HCT116 (cell line): Measurements from ENCODE around the gene SPRYD7. TPM values are rescaled to one million over a fixed set of nuclear protein-coding genes. Genes with fewer than 3 reads are reported as not detected.

Experiments used
- ATAC-seq: fragments of 200-7000 bp; cut with Tn5 transposase; 2 replicates; pipeline ENCODE4 v1.9.1; 2020; ENCODE audit warnings: mild to moderate bottlenecking, moderate library complexity
- BruUV-seq: library from RNA; stranded (reverse); fragments of 400-500 nt; replicated peaks from 2 replicates; lab custom pipeline; 2021; lab: Mats Ljungman, UMichigan
- CTCF ChIA-PET: fragments of 300-600 bp; sonication (Branson Sonifier 250); formaldehyde crosslinking; loops from one replicate; lab custom pipeline; 2021; ENCODE audit warnings: antibody characterized with exemption; lab: Charles Lee
- POLR2A ChIA-PET: fragments of 300-600, 350-600 bp; sonication (Branson Sonifier 250); formaldehyde crosslinking; loops from one replicate; lab custom pipeline; 2021; ENCODE audit warnings: antibody characterized with exemption; lab: Charles Lee
- RAD21 ChIA-PET, 2 experiments: fragments of 300-600 bp; sonication (Branson Sonifier 250); formaldehyde crosslinking; loops; one replicate each; lab custom pipeline; 2023; ENCODE audit warnings: low total read pairs in 2 of 2; ENCODE audit not compliant: uncharacterized antibody in 2 of 2, unreplicated experiment in 2 of 2, low non-redundant PET in 1 of 2; lab: Charles Lee
- DNase-seq: peaks from one replicate; pipeline ENCODE4 v3.0.0-alpha.2; 2010; ENCODE audit warnings: low read depth, low spot score
- H2AFZ ChIP-seq: fragments of 200-600 bp; shearing (Covaris generic), sonication (generic); 2 replicates; pipeline ENCODE4 v1.6.1; 2017; ENCODE audit warnings: low read depth, mixed run types, mixed read lengths, antibody characterized with exemption, low read length; ENCODE audit not compliant: poor library complexity, severe bottlenecking
- H3K27ac ChIP-seq: 2 replicates; pipeline ENCODE4 v1.5.1; 2012; ENCODE audit warnings: low read depth, low read length
- H3K27me3 ChIP-seq: fragments of 200-600 bp; sonication (generic); 2 replicates; pipeline ENCODE4 v1.6.1; 2016; ENCODE audit warnings: mixed run types, low read length, mixed read lengths; ENCODE audit not compliant: insufficient read depth
- H3K36me3 ChIP-seq, 2 experiments: fragments of 200-500 bp in 1 of 2; fragments of 200-600 bp in 1 of 2; sonication (Bioruptor generic) in 1 of 2; sonication (generic) in 1 of 2; 2 replicates each; pipeline versions ENCODE4 v1.5.1 to v1.6.1; 2014 to 2016; ENCODE audit warnings: low read length in 2 of 2, inconsistent platforms in 1 of 2, mixed read lengths in 1 of 2, mixed run types in 1 of 2; ENCODE audit not compliant: insufficient read depth in 2 of 2, control insufficient read depth in 1 of 2
- H3K4me1 ChIP-seq, 2 experiments: fragments of 200-600 bp in 1 of 2; sonication (generic) in 1 of 2; 2 replicates each; pipeline versions ENCODE4 v1.5.1 to v1.6.1; 2012 to 2017; ENCODE audit warnings: low read length in 2 of 2, inconsistent platforms in 1 of 2, mild to moderate bottlenecking in 1 of 2, mixed read lengths in 1 of 2, mixed run types in 1 of 2, moderate library complexity in 1 of 2; ENCODE audit not compliant: insufficient read depth in 2 of 2, control insufficient read depth in 1 of 2
- H3K4me2 ChIP-seq: fragments of 200-600 bp; sonication (generic); 2 replicates; pipeline ENCODE4 v1.6.1; 2017; ENCODE audit warnings: mixed run types, low read length, mixed read lengths
- H3K4me3 ChIP-seq, 2 experiments: fragments of 200-600 bp in 1 of 2; sonication (generic) in 1 of 2; replicated peaks in 1 of 2; 2 replicates each; pipeline ENCODE4 v1.5.1; 2011 to 2016; ENCODE audit warnings: low read length in 2 of 2, control low read depth in 1 of 2, low read depth in 1 of 2, mild to moderate bottlenecking in 1 of 2, mixed read lengths in 1 of 2, mixed run types in 1 of 2
- H3K79me2 ChIP-seq: fragments of 200-600 bp; sonication (generic); 2 replicates; pipeline ENCODE4 v1.6.1; 2017; ENCODE audit warnings: mild to moderate bottlenecking, mixed run types, low read length, moderate library complexity, mixed read lengths; ENCODE audit not compliant: insufficient read depth
- H3K9ac ChIP-seq: fragments of 200-600 bp; sonication (generic); 2 replicates; pipeline ENCODE4 v1.6.1; 2016; ENCODE audit warnings: low read length, mixed read lengths
- H3K9me2 ChIP-seq: fragments of 200-600 bp; sonication (generic), shearing (Covaris generic); 2 replicates; pipeline ENCODE4 v1.6.1; 2017; ENCODE audit warnings: mixed run types, mild to moderate bottlenecking, moderate library complexity; ENCODE audit not compliant: insufficient read depth
- H3K9me3 ChIP-seq, 2 experiments: fragments of 200-500 bp in 1 of 2; fragments of 200-600 bp in 1 of 2; sonication (Bioruptor generic) in 1 of 2; sonication (generic) in 1 of 2; 2 replicates each; pipeline ENCODE4 v1.6.1; 2014 to 2017; ENCODE audit warnings: low read length in 2 of 2, mixed read lengths in 2 of 2, inconsistent platforms in 1 of 2, low read depth in 1 of 2, mild to moderate bottlenecking in 1 of 2, mixed run types in 1 of 2, moderate library complexity in 1 of 2; ENCODE audit not compliant: control insufficient read depth in 1 of 2, insufficient read depth in 1 of 2
- H4K20me1 ChIP-seq: fragments of 200-600 bp; sonication (generic), shearing (Covaris generic); 2 replicates; pipeline ENCODE4 v1.6.1; 2017; ENCODE audit warnings: mixed run types, mild to moderate bottlenecking, moderate library complexity; ENCODE audit not compliant: insufficient read depth
- ATF3 ChIP-seq: IDR thresholded peaks from 2 replicates; pipeline ENCODE4 v1.6.1; 2012
- CBX3 ChIP-seq: IDR thresholded peaks from 2 replicates; pipeline ENCODE4 v1.6.1; 2012; ENCODE audit warnings: low read depth
- CEBPB ChIP-seq: IDR thresholded peaks from 2 replicates; pipeline ENCODE4 v1.6.1; 2012; ENCODE audit warnings: low read depth
- CTCF ChIP-seq, 3 experiments: fragments of 200-600 bp in 1 of 3; sonication (generic) in 1 of 3; IDR thresholded peaks in 2 of 3; conservative IDR thresholded peaks in 1 of 3; 2 replicates each; pipeline ENCODE4 v1.5.1; 2012 to 2017; ENCODE audit warnings: low read depth in 2 of 3, low read length in 2 of 3, antibody characterized with exemption in 1 of 3, borderline replicate concordance in 1 of 3, control low read depth in 1 of 3, mild to moderate bottlenecking in 1 of 3, mixed read lengths in 1 of 3, mixed run types in 1 of 3, moderate library complexity in 1 of 3; ENCODE audit not compliant: insufficient read depth in 1 of 3
- EGR1 ChIP-seq: IDR thresholded peaks from 2 replicates; pipeline ENCODE4 v1.6.1; 2012; ENCODE audit warnings: low read depth
- EZH2phosphoT487 ChIP-seq: fragments of 200-600 bp; IDR thresholded peaks from 2 replicates; pipeline ENCODE4 v1.6.1; 2018; ENCODE audit warnings: antibody characterized with exemption, borderline replicate concordance
- JUND ChIP-seq: IDR thresholded peaks from 2 replicates; pipeline ENCODE4 v1.6.1; 2012
- MAX ChIP-seq: IDR thresholded peaks from 2 replicates; pipeline ENCODE4 v1.6.1; 2012
- POLR2A ChIP-seq: IDR thresholded peaks from 2 replicates; pipeline ENCODE4 v1.7.0; 2011; ENCODE audit warnings: borderline replicate concordance; ENCODE audit not compliant: insufficient read depth, insufficient read length; ENCODE audit errors: extremely low read depth
- POLR2AphosphoS5 ChIP-seq: IDR thresholded peaks from 2 replicates; pipeline ENCODE4 v1.6.1; 2011; ENCODE audit warnings: mild to moderate bottlenecking, low read depth, low read length, moderate library complexity
- RAD21 ChIP-seq: IDR thresholded peaks from 2 replicates; pipeline ENCODE4 v1.6.1; 2012; ENCODE audit warnings: low read depth, mild to moderate bottlenecking
- SIN3A ChIP-seq: IDR thresholded peaks from 2 replicates; pipeline ENCODE4 v1.6.1; 2012; ENCODE audit warnings: low read depth
- SP1 ChIP-seq: IDR thresholded peaks from 2 replicates; pipeline ENCODE4 v1.6.1; 2012; ENCODE audit warnings: low read depth
- YY1 ChIP-seq: IDR thresholded peaks from 2 replicates; pipeline ENCODE4 v1.6.1; 2011; ENCODE audit warnings: low read length, low read depth, moderate library complexity, mild to moderate bottlenecking; ENCODE audit not compliant: insufficient replicate concordance; ENCODE audit errors: extremely low read depth
- ZBTB33 ChIP-seq: IDR thresholded peaks from 2 replicates; pipeline ENCODE4 v1.6.1; 2011; ENCODE audit warnings: mild to moderate bottlenecking, low read length, moderate library complexity; ENCODE audit not compliant: insufficient replicate concordance; ENCODE audit errors: extremely low read depth
- ZNF274 ChIP-seq: fragments of 200-500 bp; sonication (Bioruptor generic); IDR thresholded peaks from 2 replicates; pipeline ENCODE4 v1.6.1; 2014; ENCODE audit warnings: mild to moderate bottlenecking, low read depth, low read length, inconsistent platforms
- intact Hi-C: fragments of 100-400 bp; cut with micrococcal nuclease; formaldehyde crosslinking; loops from 2 replicates; pipeline ENCODE4 v1.10.0; 2022
- total RNA-seq: library from RNA; stranded (reverse); gene quantifications from one replicate; pipeline ENCODE4 v1.2.1, GENCODE V29; 2021; ENCODE audit not compliant: unreplicated experiment

The SPRYD7 gene
- total RNA-seq, 1 experiment from 2014 or later = 11.3 TPM

- DNase-seq (no peak), ATAC-seq (no peak)
- Histone ChIP-seq H3K79me2 (peaks cover 18% of the 10 kb centered on the region), H4K20me1 (no peaks in the 10 kb centered on the region), H3K27me3 (no peaks in the 10 kb centered on the region), H3K9me3 (no peaks in the 10 kb centered on the region), H3K36me3 (0 out of 4 replicates have a peak, but pooled peaks cover 0 to under 1% of the 10 kb centered on the region in 2 experiments), H2AFZ (no peak overlapping the region), H3K9ac (no peak overlapping the region), H3K4me1 (peaks cover 0 to 16% of the 10 kb centered on the region in 2 experiments; a peak in 2 of 4 replicates), H3K9me2 (no peaks in the 10 kb centered on the region), H3K4me2 (no peak overlapping the region), H3K27ac (no peak overlapping the region), H3K4me3 (no peak overlapping the region)
- intact Hi-C loops = loop anchor here (10.0 kb wide), 1 partner anchor 238 kb away; the partner anchor contains the start of gene EBPL
- TF ChIP-seq EGR1 (no peak), RAD21 (no peak), ZNF274 (no peak), ATF3 (no peak), EZH2phosphoT487 (no peak), CEBPB (no peak), YY1 (no peak)
- ChIA-PET POLR2A (no interaction called here), CTCF (no interaction called here), RAD21 (no interaction called here)
- BruUV-seq = no TSS peak
These were observed 3.3 kb downstream of the SPRYD7 start for GRCh38 chr13:49932868-49933267.

GRCh38 chr13:49932066-49932465 is 4.1 kb downstream of the SPRYD7 start:
- CTCF ChIA-PET = no interaction called here

More at GRCh38 chr13:49932066-49932465, 4.1 kb downstream of the SPRYD7 start:
- TF ChIP-seq YY1 (no peak), SIN3A (no peak), CTCF (IDR thresholded peaks at IDR 0.05 in 2 of 3, conservative IDR thresholded peaks at IDR 0.05 in 1 of 3; ENCODE audit: borderline replicate concordance in 1 of 3, insufficient read depth in 1 of 3, low read depth in 2 of 3, low read length in 2 of 3) (no peak), MAX (no peak), EZH2phosphoT487 (no peak), JUND (no peak), ATF3 (no peak), POLR2AphosphoS5 (no peak), ZBTB33 (no peak), EGR1 (no peak), POLR2A (no peak), ZNF274 (no peak), CBX3 (no peak), SP1 (no peak)
- Histone ChIP-seq H4K20me1 (no peaks in the 10 kb centered on the region), H2AFZ (no peak overlapping the region), H3K9ac (no peak overlapping the region), H3K36me3 (peaks cover 2 to 4% of the 10 kb centered on the region in 2 experiments; a peak in 1 of 4 replicates), H3K27ac (no peak overlapping the region), H3K9me3 (no peaks in the 10 kb centered on the region), H3K4me2 (no peak overlapping the region), H3K27me3 (no peaks in the 10 kb centered on the region), H3K79me2 (peaks cover 18% of the 10 kb centered on the region), H3K4me1 (peaks cover 0 to 13% of the 10 kb centered on the region in 2 experiments; a peak in 2 of 4 replicates), H3K9me2 (no peaks in the 10 kb centered on the region), H3K4me3 (no peak overlapping the region)
- BruUV-seq = no TSS peak
- no peak for DNase-seq
- intact Hi-C loops = loop anchor here (10.0 kb wide), 1 partner anchor 237 kb away; the partner anchor contains the start of gene EBPL
- ATAC-seq = no peak
- ChIA-PET RAD21 (no interaction called here), POLR2A (interaction anchor here (0.9 kb wide), 1 partner anchor 9 kb away, joined by 4 read pairs; no protein-coding TSS in a partner anchor)
